AG04450 (cell line): ENCODE data around the gene OARD1. TPM values are rescaled to one million over a fixed set of nuclear protein-coding genes. Genes with fewer than 3 reads are reported as not detected.

Source experiments
- CTCF ChIA-PET: fragments of 300-600, 350-600 bp; formaldehyde crosslinking; extraction: SDS; loops from one replicate; lab custom pipeline; 2022; ENCODE audit warnings: antibody characterized with exemption, inconsistent platforms; lab: Charles Lee
- POLR2A ChIA-PET: fragments of 350-600 bp; formaldehyde crosslinking; extraction: SDS; loops from one replicate; lab custom pipeline; 2021; ENCODE audit warnings: antibody characterized with exemption, inconsistent platforms; lab: Yijun Ruan, JAX
- DNase-seq: peaks from one replicate; pipeline ENCODE4 v3.0.0-alpha.2; 2011; ENCODE audit warnings: low read depth, low spot score
- H3K27ac ChIP-seq: one replicate; pipeline ENCODE4 v1.5.1; 2012; ENCODE audit warnings: low read depth, low read length, control low read depth
- H3K27me3 ChIP-seq: one replicate; pipeline ENCODE4 v1.6.0; 2012; ENCODE audit warnings: low read length; ENCODE audit not compliant: control insufficient read depth, insufficient read depth
- H3K4me3 ChIP-seq: 2 replicates; pipeline ENCODE4 v1.5.1; 2011; ENCODE audit warnings: mild to moderate bottlenecking, low read depth, low read length, control low read depth
- H3K9me3 ChIP-seq: 2 replicates; pipeline ENCODE4 v1.5.1; 2012; ENCODE audit warnings: low read length; ENCODE audit not compliant: control insufficient read depth, insufficient read depth
- CTCF ChIP-seq: IDR thresholded peaks from 2 replicates; pipeline ENCODE4 v1.5.1; 2011; ENCODE audit warnings: low read depth, low read length, control low read depth, inconsistent platforms
- polyA plus RNA-seq: library from polyadenylated mRNA; depleted of rRNA; stranded (reverse); fragments of >200 nt; gene quantifications from 2 replicates; pipeline ENCODE4 v1.2.3, GENCODE V29; 2011

OARD1 gene
- polyA plus RNA-seq, 1 experiment = 10.0 TPM

GRCh38 chr6:41061196-41061726 is 10.9 kb downstream of the OARD1 start:
- Histone ChIP-seq H3K27ac (no peak overlapping the region), H3K9me3 (no peaks in the 10 kb centered on the region), H3K4me3 (no peak overlapping the region), H3K27me3 (no peaks in the 10 kb centered on the region)
- ChIA-PET CTCF (interaction anchor here (1.2 kb wide), 1 partner anchor 34 kb away, joined by 5 read pairs; no protein-coding TSS in a partner anchor), POLR2A (no interaction called here)
- TF ChIP-seq CTCF = no peak
- no peak for DNase-seq

GRCh38 chr6:41059556-41059955 is 12.6 kb downstream of the OARD1 start:
- Histone ChIP-seq H3K27ac (no peak overlapping the region), H3K4me3 (no peak overlapping the region), H3K27me3 (peaks cover 2% of the 10 kb centered on the region), H3K9me3 (no peaks in the 10 kb centered on the region)
- ChIA-PET POLR2A (no interaction called here), CTCF (interaction anchor here (0.7 to 1.9 kb wide), 3 partner anchors 9 to 32 kb away, joined by 3 to 10 read pairs (median 5); no protein-coding TSS in a partner anchor)
- no peak for TF ChIP-seq CTCF
- no peak for DNase-seq

GRCh38 chr6:41058783-41059181 is 13.4 kb downstream of the OARD1 start:
- Histone ChIP-seq H3K4me3 (no peak overlapping the region), H3K9me3 (no peaks in the 10 kb centered on the region), H3K27me3 (peaks cover 2% of the 10 kb centered on the region), H3K27ac (no peak overlapping the region)
- no peak for TF ChIP-seq CTCF
- DNase-seq = no peak
- CTCF ChIA-PET = interaction anchor here (0.6 to 1.9 kb wide), 5 partner anchors 9 to 31 kb away, joined by 3 to 10 read pairs (median 4); no protein-coding TSS in a partner anchor
- POLR2A ChIA-PET = no interaction called here

- H3K9me3 ChIP-seq = no peaks in the 10 kb centered on the region
- no peak overlapping the region for H3K27ac ChIP-seq
- POLR2A ChIA-PET = no interaction called here
- no peak for DNase-seq
- TF ChIP-seq CTCF = no peak
- CTCF ChIA-PET = interaction anchor here (1.6 to 4.3 kb wide), 3 partner anchors 9 to 163 kb away, joined by 3 to 26 read pairs (median 7); no protein-coding TSS in a partner anchor
- H3K4me3 ChIP-seq = no peak overlapping the region
- H3K27me3 ChIP-seq = peaks cover 4% of the 10 kb centered on the region
These were observed 15.2 kb downstream of the OARD1 start for GRCh38 chr6:41056768-41057490.

GRCh38 chr6:41055149-41055548 is 17.0 kb downstream of the OARD1 start:
- DNase-seq = no peak
- H3K9me3 ChIP-seq = no peaks in the 10 kb centered on the region
- no peak overlapping the region for H3K4me3 ChIP-seq
- ChIA-PET POLR2A (no interaction called here), CTCF (interaction anchor here (1.1 to 4.3 kb wide), 3 partner anchors 16 to 161 kb away, joined by 5 to 26 read pairs (median 7); no protein-coding TSS in a partner anchor)
- no peak overlapping the region for H3K27ac ChIP-seq
- peaks cover 4% of the 10 kb centered on the region for H3K27me3 ChIP-seq
- no peak for TF ChIP-seq CTCF
